Activated CD8-positive, alpha-beta memory T cell treated with anti-CD3 and anti-CD28 coated beads, Interleukin-2, amount 50 U/mL, for 4 hours (primary cell): Measurements from ENCODE around the gene TNNI3.
"Not testable (repeated sequence)": the region's sequence is repeated elsewhere in the genome, so short reads cannot be mapped to it uniquely, and the experiment has no call there.

Experiments used
- DNase-seq: peaks from one replicate; pipeline ENCODE4 v3.0.0-alpha.2; 2020

The TNNI3 gene

DNA sequence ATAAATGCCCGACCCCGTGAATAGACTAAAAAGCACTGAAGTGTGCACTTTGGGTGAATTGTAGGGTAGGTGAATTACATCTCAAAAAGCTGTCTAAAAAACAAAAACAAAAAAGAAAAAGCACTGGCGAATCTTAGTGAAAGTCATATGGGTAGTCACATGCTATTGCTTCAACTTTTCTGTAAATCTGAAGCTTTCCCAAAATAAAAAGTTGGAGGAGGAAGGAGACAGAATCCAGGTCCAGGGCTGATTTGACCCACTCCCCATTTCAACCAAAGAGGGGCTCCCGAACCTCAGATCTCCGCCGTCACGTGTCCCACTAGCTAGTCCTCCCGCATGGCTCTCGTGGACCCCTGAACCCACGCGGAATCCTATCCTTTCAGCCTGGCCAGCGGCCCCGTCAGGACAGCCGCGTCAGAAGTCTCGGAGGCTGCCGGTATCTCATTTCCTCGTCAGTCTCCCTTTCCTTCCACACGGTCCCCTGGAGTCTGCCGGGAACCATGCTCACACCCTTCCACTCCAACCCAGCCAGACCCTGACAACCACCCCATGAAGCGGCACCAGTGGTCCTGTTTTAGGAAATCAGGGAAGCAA is 46.2 kb downstream of the TNNI3 start:
- DNase-seq, result no peak

GRCh38 chr19:55109527-55110291 is 47.8 kb downstream of the TNNI3 start:
- DNase-seq, result no peak

- not testable (repeated sequence) for DNase-seq
Observed at GRCh38 chr19:55107252-55107651, 50.3 kb downstream of the TNNI3 start.

DNA sequence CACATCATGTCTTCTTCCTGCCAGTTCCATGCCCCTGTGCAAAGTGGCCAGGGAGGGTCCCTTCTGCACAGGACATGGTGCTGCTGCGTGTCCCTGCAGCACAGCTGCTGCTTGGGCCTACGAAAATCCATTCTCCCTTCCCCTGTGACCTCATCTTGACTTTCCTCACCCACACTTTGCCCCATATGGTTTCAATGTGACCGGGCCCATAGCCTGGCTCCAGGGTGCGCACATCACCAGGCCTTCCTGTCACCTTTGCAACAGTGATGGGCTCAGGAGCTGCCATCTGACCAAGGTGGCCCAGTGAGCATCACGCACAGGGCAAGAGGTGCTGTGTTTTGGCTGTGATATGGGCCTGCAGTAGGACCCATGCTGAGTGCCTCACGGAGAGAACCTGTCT is 50.9 kb downstream of the TNNI3 start:
- DNase-seq, result no peak

- no peak for DNase-seq
Observed at GRCh38 chr19:55105237-55105636, 52.3 kb downstream of the TNNI3 start.

DNA sequence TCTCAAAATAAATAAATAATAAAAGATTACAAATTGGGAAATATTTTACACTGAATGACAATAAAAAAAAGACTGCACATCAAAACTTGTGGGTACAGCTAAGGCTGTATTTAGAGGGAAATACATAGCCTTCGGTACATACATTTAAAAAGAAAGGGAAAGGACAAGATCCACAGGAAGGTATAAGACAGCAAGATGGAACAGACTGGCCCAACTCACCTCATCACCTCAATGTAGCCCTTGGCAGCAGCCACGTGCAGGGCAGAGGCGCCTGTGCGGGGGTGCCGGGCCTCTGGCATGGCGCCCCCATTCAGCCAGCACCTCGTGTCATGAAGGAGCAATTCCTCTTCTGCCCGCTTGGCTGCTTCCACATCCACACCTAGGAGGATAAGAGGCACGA is 54.3 kb downstream of the TNNI3 start:
- no peak for DNase-seq
